ENCODE measurements around the gene DRAXIN.

Gene DRAXIN

DNA sequence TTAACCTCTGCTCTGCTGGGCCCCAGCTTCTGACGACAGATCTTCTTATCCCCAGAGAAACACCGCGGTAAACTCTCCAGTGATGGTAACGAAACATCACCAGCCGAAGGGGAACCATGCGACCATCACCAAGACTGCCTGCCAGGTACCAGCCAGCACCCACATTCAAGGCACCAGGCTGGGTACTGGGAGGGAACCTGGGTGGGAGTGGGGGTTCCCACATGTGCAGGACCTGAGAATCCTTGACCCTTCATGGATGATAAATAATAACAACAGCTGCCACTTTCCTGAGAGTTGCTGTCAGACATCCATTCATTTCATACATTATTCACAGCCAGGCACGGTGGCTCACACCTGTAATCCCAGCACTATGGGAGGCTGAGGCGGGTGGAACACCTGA, 20.8 kb downstream of the DRAXIN start:
- DNase-seq, result no peak

DNA sequence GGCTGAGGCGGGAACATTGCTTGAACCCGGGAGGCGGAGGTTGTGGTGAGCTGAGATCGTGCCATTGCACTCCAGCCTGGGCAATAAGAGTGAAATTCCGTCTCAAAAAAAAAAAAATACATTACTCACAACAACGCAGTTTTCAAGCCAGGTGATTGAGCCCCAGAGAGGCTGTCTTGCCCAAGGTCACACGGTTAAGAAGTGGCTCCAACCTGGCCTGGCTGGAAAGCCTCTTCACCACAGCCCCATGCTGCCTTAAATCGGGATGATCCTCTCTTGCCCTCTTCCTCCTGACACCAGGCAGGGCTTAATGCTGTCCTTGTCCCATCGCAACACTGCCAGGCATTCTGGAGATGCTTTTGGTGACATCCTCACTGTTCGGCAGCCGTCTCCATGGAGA, 21.6 kb downstream of the DRAXIN start:
- no peak for DNase-seq

DNA sequence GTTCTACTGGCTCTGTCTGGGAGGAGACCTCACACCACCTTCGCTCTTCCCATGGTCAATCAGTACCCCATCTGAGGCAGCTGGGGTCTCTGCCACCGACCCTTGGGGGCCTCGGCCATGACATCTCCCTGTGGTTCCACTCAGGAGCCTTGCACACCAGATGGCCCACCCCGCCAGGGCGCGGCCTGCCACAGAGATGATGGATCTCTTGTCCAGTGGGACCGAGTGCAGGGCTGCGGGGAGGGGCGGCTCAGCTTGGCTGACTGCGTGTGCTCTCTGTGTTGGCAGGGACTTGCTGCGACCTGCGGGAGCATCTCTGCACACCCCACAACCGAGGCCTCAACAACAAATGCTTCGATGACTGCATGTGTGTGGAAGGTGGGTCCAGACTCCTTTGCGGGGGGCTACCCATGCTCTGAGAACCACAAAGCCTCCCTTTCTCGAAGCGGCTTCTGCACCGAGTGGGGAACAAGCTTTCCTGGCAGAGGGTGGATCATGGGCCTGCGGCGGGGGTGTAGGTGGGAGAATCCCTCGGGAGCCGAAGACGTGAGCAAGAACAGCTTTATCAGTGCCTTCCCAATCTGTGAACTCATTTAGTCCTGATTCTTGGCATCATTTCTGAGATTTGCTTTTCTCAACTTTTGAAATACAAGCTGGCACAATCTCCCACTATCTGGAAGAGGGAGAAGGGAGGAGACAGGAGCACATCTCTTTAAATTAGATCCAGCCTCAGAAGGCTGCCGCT, 23.5 kb downstream of the DRAXIN start:
- DNase-seq, result no peak

DNA sequence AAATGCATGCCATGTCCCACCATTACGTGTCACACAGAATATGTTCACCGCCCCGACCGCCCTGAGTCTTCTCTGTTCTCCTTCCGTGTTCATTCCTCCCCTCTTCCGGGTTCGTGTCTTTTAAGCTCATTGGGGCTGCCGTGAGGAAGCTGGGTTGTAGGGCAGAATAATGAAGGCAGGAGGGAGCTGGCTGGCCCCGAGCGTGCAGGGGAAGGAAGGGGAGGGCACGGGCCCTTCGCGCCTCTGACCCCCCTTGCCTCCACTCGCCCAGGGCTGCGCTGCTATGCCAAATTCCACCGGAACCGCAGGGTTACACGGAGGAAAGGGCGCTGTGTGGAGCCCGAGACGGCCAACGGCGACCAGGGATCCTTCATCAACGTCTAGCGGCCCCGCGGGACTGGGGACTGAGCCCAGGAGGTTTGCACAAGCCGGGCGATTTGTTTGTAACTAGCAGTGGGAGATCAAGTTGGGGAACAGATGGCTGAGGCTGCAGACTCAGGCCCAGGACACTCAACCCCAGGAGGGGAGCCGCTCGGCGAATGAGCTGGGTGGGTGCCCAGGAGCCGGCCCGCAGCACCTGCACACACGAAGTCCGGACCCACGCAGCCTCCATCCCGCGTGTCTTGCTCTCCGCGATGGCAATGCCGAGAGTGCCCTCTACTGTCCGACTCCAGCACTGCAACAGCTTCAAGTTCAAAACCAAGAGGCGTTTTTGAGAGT, 28.0 kb downstream of the DRAXIN start:
- peak; percentile 71 to 90 (median 77) for DNase-seq

DNA sequence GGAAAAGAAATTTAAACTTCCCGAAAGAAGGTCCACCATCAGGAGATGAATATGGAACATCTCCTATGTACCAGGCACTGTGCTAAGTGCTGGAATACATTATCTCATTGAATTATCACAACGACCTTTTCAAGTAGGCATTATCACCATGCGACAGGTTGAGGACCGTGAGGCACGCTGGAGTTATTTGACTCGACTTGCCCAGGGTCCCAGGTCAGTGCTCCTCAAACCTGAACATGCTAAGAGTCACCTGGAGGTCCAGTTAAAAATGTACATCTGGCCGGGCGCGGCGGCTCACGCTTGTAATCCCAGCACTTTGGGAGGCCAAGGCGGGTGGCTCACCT, 28.5 kb downstream of the DRAXIN start:
- no peak for DNase-seq

DNA sequence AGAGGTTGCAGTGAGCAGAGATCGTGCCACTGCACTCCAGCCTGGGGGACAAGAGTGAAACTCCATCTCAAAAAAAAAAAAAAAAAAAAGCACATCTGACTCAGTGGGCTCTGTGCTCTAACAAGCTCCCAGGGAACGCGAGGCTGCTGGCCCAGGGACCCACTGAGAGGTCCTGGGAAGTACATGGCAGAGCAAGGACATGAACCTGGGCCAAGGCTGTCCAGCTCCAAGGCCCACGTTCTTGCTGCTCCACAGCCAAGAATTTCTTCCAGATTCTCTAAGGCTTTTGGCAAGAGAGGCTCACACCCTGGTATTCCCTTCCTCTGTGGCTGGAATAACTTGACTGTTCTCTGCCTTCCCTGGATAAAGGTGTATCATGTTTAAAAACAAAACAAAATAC, 29.0 kb downstream of the DRAXIN start:
- no peak for DNase-seq

DNA sequence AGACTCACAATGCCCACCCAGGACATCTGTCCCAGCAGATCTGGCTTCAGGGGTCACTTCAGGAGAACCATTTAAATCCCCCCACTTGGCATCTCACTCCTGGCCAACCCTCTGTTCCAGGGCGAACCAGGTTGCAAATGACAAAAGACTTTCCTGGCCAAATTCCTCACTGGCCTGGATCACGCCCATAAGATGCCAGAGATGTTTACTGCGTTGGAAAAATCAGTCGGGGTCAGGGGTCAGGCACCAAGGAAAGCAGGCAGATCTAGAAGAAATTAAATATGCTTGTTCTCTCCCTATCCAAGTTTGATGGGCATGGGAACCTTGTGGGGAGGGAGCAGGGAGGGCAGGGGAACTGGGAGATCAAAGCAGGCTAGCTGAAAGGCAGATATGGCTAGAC, 29.8 kb downstream of the DRAXIN start:
- no peak for DNase-seq

DNA sequence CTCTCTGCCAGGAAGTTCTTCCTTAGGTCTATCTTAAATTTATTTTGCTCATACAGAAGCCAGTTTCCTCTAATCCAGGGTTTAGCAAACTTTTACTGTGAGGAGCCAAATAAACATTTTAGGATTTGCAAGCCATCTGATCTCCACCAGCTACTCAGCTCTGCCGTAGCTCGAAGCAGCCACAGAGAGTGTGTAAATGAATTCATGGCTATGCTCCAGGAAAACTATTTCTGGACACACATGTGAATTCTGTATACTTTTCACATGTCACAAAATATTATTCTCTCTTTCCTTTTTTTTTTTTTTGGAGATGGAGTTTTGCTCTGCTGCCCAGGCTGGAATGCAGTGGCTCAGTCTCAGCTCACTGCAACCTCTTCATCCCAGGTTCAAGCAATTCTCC, 31.0 kb downstream of the DRAXIN start:
- no peak for DNase-seq

DNA sequence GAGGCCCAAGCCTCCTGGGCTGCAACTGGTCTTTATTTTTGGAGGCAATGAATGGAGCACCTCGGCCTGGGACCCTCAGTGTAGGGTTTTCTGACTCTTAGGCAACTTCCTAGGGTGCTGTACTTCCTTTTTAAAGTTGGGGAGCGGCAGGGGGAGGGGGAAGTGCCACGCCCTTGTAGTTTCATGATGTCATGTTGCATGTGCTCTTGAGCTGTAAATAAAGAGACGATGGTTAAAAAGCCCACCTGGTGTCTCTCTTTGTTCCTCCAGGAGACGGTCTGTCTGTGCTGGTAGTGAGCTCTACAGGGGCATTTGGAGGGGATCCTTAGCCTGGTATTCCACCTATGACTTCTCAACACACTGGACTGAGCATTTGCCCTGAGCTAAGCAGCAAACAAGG, 34.1 kb downstream of the DRAXIN start:
- no peak for DNase-seq

DNA sequence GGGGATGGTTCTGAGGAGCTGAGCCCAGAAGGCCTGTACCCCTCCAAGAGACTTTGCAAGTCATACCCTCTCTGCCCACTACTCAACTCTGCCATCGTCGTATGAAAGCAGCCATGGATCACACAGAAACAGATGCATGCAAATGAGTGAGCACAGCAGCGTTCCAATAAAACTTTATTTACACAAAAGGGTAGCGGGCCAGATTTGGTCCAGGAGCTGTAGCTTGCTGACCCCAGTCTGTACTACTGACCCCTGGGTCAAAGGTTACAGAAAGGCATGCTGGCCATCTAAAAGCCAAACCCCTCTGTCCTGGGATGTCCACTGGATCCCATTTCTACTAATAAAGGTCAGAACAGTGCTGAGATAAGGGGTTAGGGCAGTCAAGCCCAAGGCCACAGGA, 35.6 kb downstream of the DRAXIN start:
- no peak for DNase-seq

DNA sequence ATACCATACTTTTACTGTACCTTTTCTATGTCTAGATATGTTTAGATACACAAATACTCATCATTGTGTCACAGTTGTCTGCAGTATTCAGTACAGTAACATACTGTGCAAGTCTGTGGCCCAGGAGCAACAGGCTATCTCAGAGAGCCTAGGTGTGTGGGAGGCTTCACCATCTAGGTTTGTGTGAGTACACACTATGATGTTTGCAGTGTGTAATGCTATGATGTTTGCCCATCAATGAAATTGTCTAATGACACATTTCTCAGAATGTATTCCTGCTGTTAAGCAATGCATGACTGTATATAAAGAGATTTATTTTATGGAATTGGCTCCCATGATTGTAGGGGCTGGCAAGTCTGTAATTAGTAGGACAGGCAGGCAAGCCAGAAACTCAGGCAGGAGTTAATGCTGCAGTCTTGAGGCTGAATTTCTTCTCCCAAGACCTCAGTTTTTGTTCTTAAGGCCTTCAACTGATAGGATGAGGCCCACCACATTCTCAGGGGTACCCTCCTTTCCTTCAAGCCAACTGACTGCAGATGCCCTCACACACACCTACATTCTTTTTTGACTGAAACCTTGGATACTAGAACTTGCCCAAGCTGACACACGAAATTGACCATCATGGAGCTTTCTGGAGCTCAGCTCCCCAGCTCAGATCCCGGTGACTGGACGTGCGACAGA, 36.8 kb downstream of the DRAXIN start:
- no peak for DNase-seq

DNA sequence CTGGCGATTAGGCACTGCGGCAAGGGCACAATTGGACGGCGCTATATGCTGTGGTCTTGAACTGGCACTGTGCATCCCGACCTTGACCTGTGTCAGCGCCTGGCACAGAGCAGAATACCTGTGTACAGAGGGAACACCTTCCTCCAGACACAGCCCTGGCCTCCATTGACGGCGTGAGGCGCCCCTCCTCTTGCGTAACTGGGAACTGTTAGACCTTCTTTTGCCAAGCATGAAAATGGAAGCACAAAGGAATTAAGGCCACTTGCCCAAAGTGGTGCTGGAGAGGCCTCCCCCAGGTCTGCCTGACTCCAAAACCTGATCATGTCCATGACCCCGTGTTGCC, 37.6 kb downstream of the DRAXIN start:
- DNase-seq, result no peak

DNA sequence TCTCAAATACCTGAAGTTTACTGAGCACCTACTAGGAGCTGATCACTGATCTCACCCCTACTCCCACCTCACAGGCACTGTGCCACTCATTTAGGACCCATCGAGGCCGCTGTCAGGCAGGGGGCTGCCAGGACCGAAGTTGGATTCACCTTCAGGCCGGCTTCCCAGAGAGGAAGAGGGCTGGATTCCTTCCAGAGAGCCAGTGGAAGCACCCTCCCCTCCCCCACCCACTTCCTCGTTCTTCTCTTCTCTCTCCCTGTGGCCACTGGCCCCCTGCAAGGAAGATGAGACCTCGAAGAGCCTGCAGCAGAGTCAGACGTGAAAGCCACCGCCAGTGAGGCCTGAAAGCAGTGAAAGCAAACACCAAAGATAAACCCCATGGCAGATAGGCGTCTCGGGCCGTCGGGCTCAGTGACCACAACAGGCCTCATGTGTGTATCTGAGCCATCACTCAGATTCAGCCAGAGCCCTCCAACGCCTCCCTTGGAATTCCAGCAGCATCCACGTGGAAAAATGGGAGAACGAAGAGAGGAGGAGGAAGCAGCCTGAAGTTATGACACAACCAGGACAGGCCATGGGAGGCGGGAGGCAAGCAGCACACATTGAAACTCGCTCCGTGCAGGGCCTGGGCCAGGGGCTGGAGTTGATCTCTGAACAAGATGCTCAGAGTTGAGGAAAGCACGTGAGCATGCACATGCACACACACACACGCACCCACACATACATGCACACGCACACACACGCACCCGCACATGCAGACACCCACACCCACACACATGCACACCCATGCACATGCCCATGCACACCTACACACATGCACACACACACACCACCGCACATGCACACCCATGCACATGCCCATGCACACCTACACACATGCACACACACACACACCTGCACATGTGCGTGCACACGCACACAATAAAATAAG, 38.3 kb downstream of the DRAXIN start:
- no peak for DNase-seq

DNA sequence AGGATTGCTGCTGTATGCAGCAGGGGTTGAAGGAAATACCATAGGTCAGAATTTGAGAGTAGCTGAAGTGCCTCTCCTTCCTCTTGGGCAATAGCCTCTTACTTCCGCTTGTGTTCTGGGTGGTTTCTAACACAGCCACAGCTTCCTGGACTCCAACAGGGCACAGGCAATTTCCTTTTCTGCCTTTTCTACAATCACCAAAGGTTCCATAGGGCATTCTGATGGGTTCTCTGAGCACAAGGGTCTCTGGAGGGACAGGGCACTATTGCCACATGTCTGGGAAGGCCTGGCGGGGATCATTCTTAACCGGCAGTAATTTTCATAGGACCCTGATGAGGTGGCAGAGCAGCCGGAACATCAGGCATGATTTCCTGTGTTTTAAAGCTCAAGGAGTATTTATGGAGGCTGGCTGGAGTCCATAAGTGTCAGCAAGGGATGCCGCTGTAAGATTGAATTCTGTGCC, 39.0 kb downstream of the DRAXIN start:
- DNase-seq, result peak in 3 of 5 experiments; percentile 22 to 87 (median 59)

DNA sequence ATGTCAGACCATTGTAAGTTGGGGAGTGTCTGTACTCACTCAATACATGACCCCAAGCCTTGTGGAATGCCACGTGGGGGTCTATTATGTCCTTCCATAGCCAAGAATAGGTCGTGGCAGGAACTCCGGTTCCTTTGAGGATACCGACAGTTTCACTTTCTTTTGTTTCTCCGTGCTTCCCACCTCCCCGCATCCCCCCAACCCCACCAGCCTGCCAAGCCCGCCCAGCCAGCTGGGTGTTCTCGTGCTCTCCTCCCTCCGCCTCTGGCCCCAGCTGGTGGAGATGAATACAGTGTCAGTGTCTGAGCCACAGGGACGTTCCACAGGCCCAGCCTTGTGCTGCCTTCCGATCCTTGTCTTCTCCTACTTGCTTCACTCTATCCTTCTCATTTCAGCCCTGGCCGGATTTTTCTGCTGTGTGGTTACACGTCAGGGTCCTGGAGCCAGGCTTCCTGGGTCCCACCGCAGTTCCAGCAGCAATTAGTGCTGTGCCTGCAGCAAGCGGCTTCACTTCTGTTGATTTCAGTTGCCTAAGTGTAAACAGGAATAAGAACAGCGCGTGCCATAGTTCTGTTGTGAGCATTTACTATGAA, 40.3 kb downstream of the DRAXIN start:
- DNase-seq, result no peak

DNA sequence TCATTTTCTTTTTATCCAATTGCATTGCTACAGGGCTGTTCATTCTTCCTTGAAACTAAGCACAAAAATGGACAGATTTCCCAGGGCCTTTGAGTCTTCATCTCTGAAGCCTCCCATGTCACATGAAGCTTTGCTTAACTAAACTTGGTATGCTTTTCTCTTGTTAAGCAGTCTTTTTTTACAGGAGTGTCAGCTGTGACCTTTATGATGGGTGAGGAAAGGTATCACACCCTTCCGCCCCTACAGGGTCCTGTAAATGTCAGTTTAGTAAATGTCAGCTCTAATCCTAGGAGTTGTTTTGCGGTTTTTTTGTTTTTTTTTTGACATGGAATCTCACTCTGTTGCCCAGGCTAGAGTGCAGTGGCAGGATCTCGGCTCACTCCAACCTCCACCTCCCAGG, 41.8 kb downstream of the DRAXIN start:
- DNase-seq, result no peak

DNA sequence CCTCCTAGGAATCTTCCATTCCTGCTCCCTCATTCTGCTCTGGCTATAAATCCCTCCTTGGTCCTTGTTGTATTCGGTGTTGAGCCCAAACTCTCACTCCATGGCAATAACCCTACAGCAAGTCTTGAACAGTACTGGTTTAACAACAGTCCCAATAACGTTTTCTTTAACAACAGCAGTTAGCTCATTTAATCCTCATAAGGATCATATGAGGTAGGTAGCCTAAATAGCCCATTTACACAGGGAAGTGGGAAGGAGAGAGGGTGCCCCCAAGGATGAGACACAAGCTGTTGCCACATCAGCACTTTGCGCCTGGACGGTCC, 44.0 kb downstream of the DRAXIN start:
- DNase-seq, result no peak

DNA sequence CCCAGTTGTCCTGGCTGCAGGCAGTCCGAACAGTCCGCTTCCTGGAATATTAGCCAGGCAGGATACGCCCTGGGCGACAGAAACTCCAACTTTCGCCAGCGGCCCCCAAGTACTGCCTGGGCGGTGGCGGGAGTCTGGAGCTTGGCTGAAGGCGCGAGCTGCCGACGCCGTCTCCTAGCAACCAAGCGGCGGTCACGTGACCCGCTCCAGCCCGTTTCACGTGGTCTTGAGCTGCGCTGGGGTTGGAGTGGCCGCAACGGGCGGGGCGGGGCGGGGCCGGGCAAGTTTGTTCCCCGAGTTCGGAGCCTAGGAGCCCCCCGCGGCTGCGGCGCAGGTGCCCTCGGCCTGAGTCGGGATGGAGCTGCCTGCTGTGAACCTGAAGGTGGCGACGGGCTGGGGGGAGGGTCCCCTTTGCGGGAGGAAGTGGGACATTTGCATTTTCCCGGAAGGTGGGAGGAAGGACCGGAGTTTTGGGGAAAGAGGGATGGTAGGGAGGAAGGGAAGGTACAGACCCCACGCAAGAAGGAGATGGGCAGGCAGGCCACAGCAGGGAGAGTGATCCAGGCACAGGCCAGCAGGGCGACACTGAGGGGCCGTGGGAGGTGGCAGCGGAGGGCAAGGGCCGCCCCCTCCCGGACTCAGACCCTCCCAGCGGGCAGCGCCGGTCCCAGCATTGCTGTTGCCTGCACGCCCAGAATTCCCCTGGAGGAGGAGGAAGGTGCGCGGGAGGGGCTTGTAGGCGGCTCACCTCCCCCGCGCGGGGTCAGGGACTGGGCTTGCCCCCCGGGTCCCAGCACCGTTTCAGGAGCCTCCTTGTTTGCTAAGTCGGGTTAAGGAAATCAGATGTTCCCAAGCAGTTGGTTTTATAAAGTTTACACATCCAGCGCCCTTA, 44.6 kb downstream of the DRAXIN start, which contains the start of gene AGTRAP:
Gene AGTRAP (plus strand): TSS at position 283 of the 892 bp plus-strand sequence. CDS start 73 bp downstream, at position 356.
- peak; percentile 70 to 91 (median 81) for DNase-seq

DNA sequence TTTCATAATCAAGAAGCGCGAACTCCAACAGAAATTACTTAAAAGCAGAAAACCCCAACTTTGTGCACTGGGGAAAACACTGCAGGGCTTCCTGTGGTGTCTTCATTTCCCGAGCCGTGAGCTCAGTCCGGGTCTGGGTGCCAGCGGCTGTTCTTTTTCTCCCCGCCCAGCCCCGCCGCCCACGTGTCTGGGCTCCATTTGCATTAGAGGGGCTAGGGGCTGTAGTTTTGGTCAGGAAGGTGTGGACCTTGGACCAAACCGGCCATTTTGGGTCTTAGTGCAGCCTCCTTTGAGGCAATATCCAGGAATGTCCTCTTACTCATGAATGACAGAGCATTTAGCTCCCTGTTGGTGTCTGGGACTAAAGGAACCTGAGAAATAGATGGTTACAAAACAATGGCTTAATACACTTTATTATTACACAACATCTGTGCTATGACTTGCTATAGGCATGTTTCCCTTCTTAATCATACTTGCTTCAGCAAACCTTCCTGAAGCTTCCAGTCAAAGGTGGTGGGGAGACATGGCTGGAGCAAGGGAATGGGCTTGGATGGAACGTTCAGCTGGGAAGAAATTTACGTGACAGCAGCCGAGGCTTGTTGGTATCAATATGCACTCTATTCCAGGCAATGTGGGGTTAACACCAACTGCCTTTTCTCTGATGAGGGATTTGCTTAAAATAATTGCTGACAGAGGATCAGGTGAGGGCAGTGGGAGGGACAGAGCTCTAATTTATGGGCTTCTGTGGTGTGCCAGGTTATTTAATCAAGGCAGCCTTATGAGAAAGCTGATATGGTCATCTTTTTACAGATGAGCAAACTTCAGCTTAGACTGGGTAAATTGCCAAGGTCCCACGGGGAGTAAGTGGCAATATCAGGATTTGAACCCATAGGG, 45.5 kb downstream of the DRAXIN start:
- peak; percentile 7 to 59 (median 24) for DNase-seq

DNA sequence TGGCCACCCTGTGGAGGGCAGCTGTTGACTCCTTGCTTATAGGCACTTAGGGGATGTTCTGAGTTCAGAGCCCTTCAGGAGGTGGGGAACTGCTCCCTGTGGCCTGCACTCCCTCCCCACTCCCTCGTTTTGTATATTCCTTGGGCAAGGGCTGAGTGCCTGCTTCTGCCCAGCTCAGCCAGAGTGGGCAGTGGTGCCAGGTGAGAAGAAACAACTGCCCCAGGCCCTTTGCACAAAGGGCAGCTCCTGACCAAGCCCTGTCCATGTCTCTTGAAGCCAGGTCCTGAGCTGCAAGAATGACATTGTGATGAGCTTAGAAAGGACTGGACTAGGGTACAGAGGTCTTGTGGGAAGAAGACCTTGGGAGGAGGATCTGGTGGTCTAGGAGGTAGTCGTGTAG, 46.6 kb downstream of the DRAXIN start:
- DNase-seq, result no peak
